Smooth muscle cell (in vitro differentiated cells): ENCODE results near the gene TSPAN9. TPM values are rescaled to one million over a fixed set of nuclear protein-coding genes. Genes with fewer than 3 reads are reported as not detected.

Experiments
- DNase-seq: peaks from one replicate; lab custom pipeline; 2025; ENCODE audit not compliant: unreplicated experiment; lab: John Stamatoyannopoulos, UW
- H2AFZ ChIP-seq: fragments of 200-600 bp; sonication (generic); 2 replicates; pipeline ENCODE4 v1.6.0; 2016; ENCODE audit warnings: antibody characterized with exemption, low read depth, mild to moderate bottlenecking
- H3F3A ChIP-seq: fragments of 200-600 bp; sonication (generic); 2 replicates; pipeline ENCODE4 v1.6.0; 2017; ENCODE audit warnings: antibody characterized with exemption, low read depth
- H3K27ac ChIP-seq: fragments of 200-600 bp; sonication (generic); 2 replicates; pipeline ENCODE4 v1.5.1; 2016; ENCODE audit warnings: low read depth, mild to moderate bottlenecking
- H3K27me3 ChIP-seq: fragments of 200-600 bp; sonication (generic); 2 replicates; pipeline ENCODE4 v1.6.1; 2016; ENCODE audit warnings: low read depth, mild to moderate bottlenecking
- H3K36me3 ChIP-seq: fragments of 200-600 bp; sonication (generic); 2 replicates; pipeline ENCODE4 v1.5.1; 2016; ENCODE audit warnings: low read depth
- H3K4me1 ChIP-seq: fragments of 200-600 bp; sonication (generic); 2 replicates; pipeline ENCODE4 v1.5.1; 2016; ENCODE audit warnings: low read depth
- H3K4me2 ChIP-seq: fragments of 200-600 bp; sonication (generic); 2 replicates; pipeline ENCODE4 v1.6.0; 2016; ENCODE audit warnings: mild to moderate bottlenecking
- H3K4me3 ChIP-seq: fragments of 200-600 bp; sonication (generic); 2 replicates; pipeline ENCODE4 v1.5.1; 2016; ENCODE audit warnings: mild to moderate bottlenecking
- H3K79me2 ChIP-seq: fragments of 200-600 bp; sonication (generic); 2 replicates; pipeline ENCODE4 v1.6.0; 2016; ENCODE audit warnings: low read depth, mild to moderate bottlenecking
- H3K9ac ChIP-seq: fragments of 200-600 bp; sonication (generic); 2 replicates; pipeline ENCODE4 v1.6.0; 2016; ENCODE audit warnings: low read depth
- H3K9me3 ChIP-seq: fragments of 200-600 bp; sonication (generic); replicated peaks from 2 replicates; pipeline ENCODE4 v1.5.1; 2016; ENCODE audit warnings: low read depth
- H4K20me1 ChIP-seq: fragments of 200-600 bp; sonication (generic); 2 replicates; pipeline ENCODE4 v1.6.0; 2016; ENCODE audit warnings: low read depth
- CTCF ChIP-seq: fragments of 200-600 bp; sonication (generic); IDR thresholded peaks from 2 replicates; pipeline ENCODE4 v1.5.1; 2017; ENCODE audit warnings: borderline replicate concordance, mild to moderate bottlenecking, antibody characterized with exemption; ENCODE audit not compliant: insufficient read depth, poor library complexity, severe bottlenecking
- WGBS: methylation state at CpG from one replicate; pipeline ENCODE4 v1.1.7; 2016; ENCODE audit warnings: low lambda C conversion rate; 5-methylcytosine and 5-hydroxymethylcytosine counted together
- polyA plus RNA-seq: library from polyadenylated mRNA; unstranded; fragments of >200 nt; fragmentation: Nextera tagmentation; extraction: Ambion mirVana; gene quantifications from 2 replicates; pipeline ENCODE4 v1.2.1, GENCODE V29; 2016
- total RNA-seq: library from RNA; depleted of rRNA; stranded (reverse); fragments of >200 nt; gene quantifications from 2 replicates; pipeline ENCODE4 v1.2.3, GENCODE V29; 2014

Gene TSPAN9
- total and polyA plus RNA-seq, 2 experiments from 2014 or later: 17.7 to 29.8 TPM

- Histone ChIP-seq H3F3A (peaks cover 7% of the 10 kb centered on the region), H3K4me2 (no peak overlapping the region), H3K9me3 (no peaks in the 10 kb centered on the region), H3K79me2 (peaks cover 2% of the 10 kb centered on the region), H3K4me3 (no peak overlapping the region), H4K20me1 (peaks cover 65% of the 10 kb centered on the region), H3K27ac (no peak overlapping the region), H3K27me3 (no peaks in the 10 kb centered on the region), H3K9ac (no peak overlapping the region), H3K4me1 (peaks cover 8% of the 10 kb centered on the region), H3K36me3 (no peaks in the 10 kb centered on the region), H2AFZ (no peak overlapping the region)
- no peak for DNase-seq
- 58% methylated on average over 12 of the region's 12 CpGs for WGBS
- no peak for TF ChIP-seq CTCF
These were observed 52.3 kb downstream of the TSPAN9 start for GRCh38 chr12:3129301-3130056.

- Histone ChIP-seq H3K9ac (no peak overlapping the region), H3K4me1 (peaks cover 8% of the 10 kb centered on the region), H3K27ac (no peak overlapping the region), H3K4me2 (no peak overlapping the region), H3K79me2 (peaks cover 2% of the 10 kb centered on the region), H3F3A (peaks cover 7% of the 10 kb centered on the region), H3K27me3 (no peaks in the 10 kb centered on the region), H3K4me3 (no peak overlapping the region), H3K36me3 (no peaks in the 10 kb centered on the region), H3K9me3 (no peaks in the 10 kb centered on the region), H2AFZ (no peak overlapping the region), H4K20me1 (peaks cover 73% of the 10 kb centered on the region)
- no peak for TF ChIP-seq CTCF
- 74% methylated on average over 19 of the region's 24 CpGs for WGBS
- no peak for DNase-seq
These were observed 53.1 kb downstream of the TSPAN9 start for GRCh38 chr12:3130057-3130830.

DNA sequence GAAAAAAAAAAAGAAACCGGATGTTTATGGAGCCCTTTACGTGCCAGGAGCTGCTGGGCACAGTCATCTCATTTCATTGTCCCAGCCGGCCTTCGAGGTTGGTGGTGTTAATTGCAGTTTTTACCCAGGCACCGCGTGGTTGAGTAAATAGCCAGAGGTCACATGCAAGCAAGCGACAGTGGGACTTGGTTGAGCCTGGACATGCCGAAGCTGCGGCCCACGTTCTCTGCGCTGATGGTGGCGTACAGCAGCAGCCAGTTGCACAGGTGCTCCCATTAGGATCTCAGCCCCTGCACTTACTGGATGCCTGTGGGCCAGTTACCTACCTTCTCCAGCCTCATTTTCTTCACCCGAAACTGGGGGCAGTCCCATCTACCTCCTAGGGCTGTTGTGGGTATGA lies 54.0 kb downstream of the TSPAN9 start:
- Histone ChIP-seq H3F3A (peaks cover 7% of the 10 kb centered on the region), H3K4me1 (peaks cover 8% of the 10 kb centered on the region), H3K27me3 (no peaks in the 10 kb centered on the region), H4K20me1 (peaks cover 74% of the 10 kb centered on the region), H3K79me2 (peaks cover 7% of the 10 kb centered on the region), H2AFZ (no peak overlapping the region), H3K9me3 (no peaks in the 10 kb centered on the region), H3K4me3 (no peak overlapping the region), H3K27ac (no peak overlapping the region), H3K9ac (no peak overlapping the region), H3K36me3 (no peaks in the 10 kb centered on the region), H3K4me2 (no peak overlapping the region)
- TF ChIP-seq CTCF: no peak
- WGBS: 83% methylated on average over 13 of the region's 13 CpGs
- DNase-seq: no peak
